GM23248 (cell line): Measurements from ENCODE around the gene PTPRH.

Source experiments
- EZH2 ChIP-seq: fragments of 200-600 bp; sonication (generic); IDR thresholded peaks from 2 replicates; pipeline ENCODE4 v1.6.1; 2018; ENCODE audit warnings: antibody characterized with exemption, mild to moderate bottlenecking; ENCODE audit not compliant: insufficient read depth, poor library complexity, severe bottlenecking
- EZH2phosphoT487 ChIP-seq: fragments of 200-600 bp; sonication (generic); IDR thresholded peaks from 2 replicates; pipeline ENCODE4 v1.6.1; 2018; ENCODE audit warnings: antibody characterized with exemption, moderate library complexity, mild to moderate bottlenecking, low read depth; ENCODE audit not compliant: insufficient read depth

- TF ChIP-seq EZH2 (no peak), EZH2phosphoT487 (no peak)
Observed at GRCh38 chr19:55239004-55239403, 29.7 kb upstream of the PTPRH start.
